Measurements from ENCODE around the gene PNP.

DNA sequence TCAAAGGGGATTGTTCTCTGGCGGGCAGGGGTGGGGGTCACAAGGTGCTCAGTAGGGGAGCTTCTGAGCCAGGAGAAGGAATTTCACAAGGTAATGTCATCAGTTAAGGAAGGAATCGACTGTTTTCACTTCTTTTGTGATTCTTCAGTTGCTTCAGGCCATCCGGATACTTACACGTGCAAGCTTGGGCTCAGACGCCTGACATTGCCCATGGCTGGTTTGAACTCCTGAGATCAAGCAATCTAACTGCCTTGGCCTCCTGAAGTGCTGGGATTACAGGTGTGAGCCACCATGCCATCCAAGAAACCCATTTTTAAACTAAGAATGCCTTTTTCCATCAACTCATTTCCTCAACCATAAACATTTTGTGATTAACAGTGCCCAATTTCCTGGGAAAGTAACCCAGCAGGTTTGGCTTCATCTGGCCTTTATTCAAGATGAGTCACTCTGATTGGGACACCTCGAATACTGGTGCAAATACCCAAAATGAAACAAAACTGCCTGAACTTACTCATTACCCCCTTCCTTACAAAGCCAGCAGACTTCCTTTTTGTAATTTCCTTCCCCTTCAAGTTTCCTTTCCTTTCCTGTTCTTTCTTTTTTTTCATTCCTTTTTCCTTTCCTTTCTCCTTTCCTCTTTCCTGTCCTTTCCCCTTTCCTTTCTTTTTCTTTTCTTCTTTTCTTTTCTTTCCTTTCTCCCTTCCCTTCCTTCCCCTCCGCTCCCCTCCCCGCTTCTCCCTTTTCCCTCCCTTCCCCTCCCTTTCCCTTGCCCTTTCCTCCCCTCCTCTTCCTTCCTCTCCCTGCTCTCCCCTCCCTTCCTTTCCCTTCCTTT lies 25.9 kb downstream of the PNP start:
- TF ChIP-seq CHD2 (IDR thresholded peaks at IDR 0.05; ENCODE audit: low read length) (no peak), POLR2A (IDR thresholded peaks at IDR 0.05; ENCODE audit: control extremely low read depth in 1 of 2, low read depth in 2 of 2, low read length in 2 of 2) (no peak), EZH2 (IDR thresholded peaks at IDR 0.05; ENCODE audit: low read depth, low read length, severe bottlenecking) (no peak), CEBPB (IDR thresholded peaks at IDR 0.05; ENCODE audit: low read depth, low read length) (no peak), CREB1 (IDR thresholded peaks at IDR 0.05) (no peak), SP1 (IDR thresholded peaks at IDR 0.05; ENCODE audit: low read depth, low read length) (no peak), TAF1 (IDR thresholded peaks at IDR 0.05; ENCODE audit: low read depth, low read length) (no peak), POLR2AphosphoS5 (IDR thresholded peaks at IDR 0.05; ENCODE audit: low read depth, low read length) (no peak), EP300 (IDR thresholded peaks at IDR 0.05; ENCODE audit: borderline replicate concordance in 1 of 2, low read depth in 2 of 2, low read length in 2 of 2) (no peak), GABPA (IDR thresholded peaks at IDR 0.05; ENCODE audit: borderline replicate concordance, insufficient read depth, low read length) (no peak), JUND (IDR thresholded peaks at IDR 0.05; ENCODE audit: low read length) (no peak), GTF2F1 (IDR thresholded peaks at IDR 0.05; ENCODE audit: borderline replicate concordance, low read depth, low read length) (no peak)
- TF ChIP-seq, protein P1, sequence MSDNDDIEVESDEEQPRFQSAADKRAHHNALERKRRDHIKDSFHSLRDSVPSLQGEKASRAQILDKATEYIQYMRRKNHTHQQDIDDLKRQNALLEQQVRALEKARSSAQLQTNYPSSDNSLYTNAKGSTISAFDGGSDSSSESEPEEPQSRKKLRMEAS (IDR thresholded peaks at IDR 0.05), result no peak
- TF ChIP-seq, protein P2, sequence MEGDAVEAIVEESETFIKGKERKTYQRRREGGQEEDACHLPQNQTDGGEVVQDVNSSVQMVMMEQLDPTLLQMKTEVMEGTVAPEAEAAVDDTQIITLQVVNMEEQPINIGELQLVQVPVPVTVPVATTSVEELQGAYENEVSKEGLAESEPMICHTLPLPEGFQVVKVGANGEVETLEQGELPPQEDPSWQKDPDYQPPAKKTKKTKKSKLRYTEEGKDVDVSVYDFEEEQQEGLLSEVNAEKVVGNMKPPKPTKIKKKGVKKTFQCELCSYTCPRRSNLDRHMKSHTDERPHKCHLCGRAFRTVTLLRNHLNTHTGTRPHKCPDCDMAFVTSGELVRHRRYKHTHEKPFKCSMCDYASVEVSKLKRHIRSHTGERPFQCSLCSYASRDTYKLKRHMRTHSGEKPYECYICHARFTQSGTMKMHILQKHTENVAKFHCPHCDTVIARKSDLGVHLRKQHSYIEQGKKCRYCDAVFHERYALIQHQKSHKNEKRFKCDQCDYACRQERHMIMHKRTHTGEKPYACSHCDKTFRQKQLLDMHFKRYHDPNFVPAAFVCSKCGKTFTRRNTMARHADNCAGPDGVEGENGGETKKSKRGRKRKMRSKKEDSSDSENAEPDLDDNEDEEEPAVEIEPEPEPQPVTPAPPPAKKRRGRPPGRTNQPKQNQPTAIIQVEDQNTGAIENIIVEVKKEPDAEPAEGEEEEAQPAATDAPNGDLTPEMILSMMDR (IDR thresholded peaks at IDR 0.05; ENCODE audit: control extremely low read depth in 1 of 3, insufficient read depth in 1 of 3, low read depth in 1 of 3, low read length in 3 of 3), result no peak
